HFF-Myc (cell line): ENCODE data around the gene MLF1.

Experiments used
- DNase-seq: peaks from one replicate; pipeline ENCODE4 v3.0.0-alpha.2; 2011; ENCODE audit warnings: low read depth; ENCODE audit errors: extremely low read depth
- H3K4me3 ChIP-seq: replicated peaks from 2 replicates; pipeline ENCODE4 v1.5.1; 2011; ENCODE audit warnings: low read depth, mild to moderate bottlenecking, control low read depth, low read length
- CTCF ChIP-seq: IDR thresholded peaks from 2 replicates; pipeline ENCODE4 v1.5.1; 2012; ENCODE audit warnings: mild to moderate bottlenecking, low read depth, low read length, control low read depth; ENCODE audit errors: missing control alignments

MLF1 gene

GRCh38 chr3:158573714-158574113 is 2.7 kb downstream of the MLF1 start:
- no peak for DNase-seq

GRCh38 chr3:158574646-158575045 is 3.7 kb downstream of the MLF1 start:
- no peak overlapping the region for H3K4me3 ChIP-seq
- no peak for TF ChIP-seq CTCF
- DNase-seq, result no peak

More at GRCh38 chr3:158573714-158574113, 2.7 kb downstream of the MLF1 start:
- H3K4me3 ChIP-seq, result no peak overlapping the region
- no peak for TF ChIP-seq CTCF

DNA sequence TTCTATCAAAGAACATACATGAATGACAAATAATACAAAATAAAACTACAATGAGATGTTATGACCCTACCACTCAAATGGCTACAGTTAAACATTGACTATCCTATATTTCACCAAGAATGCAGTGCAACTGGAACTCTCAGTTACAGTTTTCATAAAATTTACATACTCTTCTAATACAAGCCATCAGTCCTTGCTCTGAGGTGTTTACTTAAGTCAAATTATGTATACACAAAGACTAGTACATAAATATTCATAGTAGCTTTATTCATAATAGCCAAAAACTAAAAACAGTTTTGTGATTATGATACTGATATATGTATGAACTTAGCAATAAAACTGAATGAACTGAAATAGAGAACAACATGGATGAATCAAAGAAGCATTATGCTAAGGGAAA is 19.2 kb downstream of the MLF1 start:
- H3K4me3 ChIP-seq, result no peak overlapping the region
- DNase-seq, result no peak
- TF ChIP-seq CTCF, result no peak

DNA sequence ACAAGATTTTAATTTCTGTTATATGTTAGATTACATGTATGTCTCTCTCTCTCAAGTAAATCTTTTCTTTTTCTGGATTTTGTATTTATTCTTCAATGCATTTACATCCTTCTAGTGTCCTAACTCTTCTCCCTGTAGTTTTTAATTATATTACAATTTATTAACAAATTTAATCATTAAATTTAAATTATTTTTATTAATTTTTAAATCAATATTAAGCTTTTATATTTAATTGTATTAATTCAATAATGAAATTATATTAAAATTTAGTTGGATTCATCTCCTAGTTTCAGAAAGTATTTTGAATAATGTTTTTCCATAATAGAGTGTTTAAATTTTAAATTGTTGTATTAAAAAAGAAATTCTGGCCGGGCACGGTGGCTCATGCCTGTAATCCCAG is 29.8 kb downstream of the MLF1 start:
- no peak overlapping the region for H3K4me3 ChIP-seq
- TF ChIP-seq CTCF, result no peak
- DNase-seq, result no peak

GRCh38 chr3:158602227-158602626 is 31.2 kb downstream of the MLF1 start:
- H3K4me3 ChIP-seq, result no peak overlapping the region
- TF ChIP-seq CTCF, result no peak
- DNase-seq, result no peak

GRCh38 chr3:158617982-158618875 is 47.2 kb downstream of the MLF1 start:
- no peak for DNase-seq
- no peak for TF ChIP-seq CTCF
- no peak overlapping the region for H3K4me3 ChIP-seq
